MM.1S (cell line): ENCODE results near the gene CCDC194.

Experiments used
- CTCF ChIP-seq: fragments of 300-600 bp; sonication (generic); IDR thresholded peaks from 2 replicates; pipeline ENCODE4 v1.5.1; 2016; ENCODE audit warnings: antibody characterized with exemption, low read length, mixed read lengths
- EZH2 ChIP-seq: fragments of 300-600 bp; sonication (generic); optimal IDR thresholded peaks from 2 replicates; pipeline ENCODE3; 2017; ENCODE audit warnings: low read depth, mild to moderate bottlenecking, antibody characterized with exemption, low read length, mixed read lengths
- EZH2phosphoT487 ChIP-seq: fragments of 300-600 bp; sonication (generic); IDR thresholded peaks from 2 replicates; pipeline ENCODE4 v1.6.1; 2018; ENCODE audit warnings: antibody characterized with exemption, low read length

GRCh38 chr19:17423429-17424208, 29.6 kb upstream of the CCDC194 start:
- TF ChIP-seq CTCF (no peak), EZH2phosphoT487 (no peak), EZH2 (no peak)
